Upper lobe of left lung (tissue), 4 donors: ENCODE data around the gene TSSK2.

Experiments used
- CTCF ChIP-seq, 6 experiments: fragments of 450-650 bp in 4 of 6; fragments of 200-600 bp in 2 of 6; sonication (generic) in 2 of 6; IDR thresholded peaks; one replicate each; pipeline ENCODE4 v1.5.1; 2016 to 2019; ENCODE audit warnings: antibody characterized with exemption in 6 of 6
- POLR2A ChIP-seq, 4 donors: fragments of 450-650 bp; IDR thresholded peaks; one replicate each; pipeline ENCODE4 v1.5.1; 2016 to 2017; ENCODE audit warnings: antibody characterized with exemption in 4 of 4, mild to moderate bottlenecking in 2 of 4

- no peak for TF ChIP-seq CTCF (IDR thresholded peaks at IDR 0.05)
- TF ChIP-seq POLR2A (IDR thresholded peaks at IDR 0.05): no peak
These were observed 44.0 kb downstream of the TSSK2 start for GRCh38 chr22:19175026-19175601.
